HG02588 (cell line): Measurements from ENCODE around the gene SON.
A peak's percentile ranks its signal among the peaks of the same experiment; 100 is the strongest.
"Not testable (repeated sequence)": the region's sequence is repeated elsewhere in the genome, so short reads cannot be mapped to it uniquely, and the experiment has no call there.

Experiments used
- ATAC-seq: cut with Tn5 transposase; IDR thresholded peaks from one replicate; pipeline ENCODE4 v1.9.1; 2021; ENCODE audit warnings: mild to moderate bottlenecking, moderate library complexity; ENCODE audit not compliant: unreplicated experiment

SON gene

DNA sequence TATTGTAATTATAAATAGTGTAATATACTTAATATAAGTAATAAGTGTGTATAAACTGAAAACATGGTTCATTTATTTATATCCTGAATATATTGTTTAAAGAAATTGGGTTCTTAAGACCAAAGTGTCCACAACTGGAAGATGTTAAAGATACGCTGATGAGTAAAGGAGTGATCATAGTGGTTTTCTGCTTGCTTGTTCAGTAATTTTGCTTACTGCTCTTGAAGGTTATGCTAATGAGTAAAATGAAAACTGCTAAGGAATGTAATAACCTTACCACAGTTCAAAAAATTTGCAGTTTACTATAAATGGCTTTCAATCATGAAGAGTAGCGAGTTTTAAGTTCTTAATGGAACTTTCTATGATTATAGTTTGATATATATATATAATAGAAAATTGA is 23.7 kb downstream of the SON start:
- no peak for ATAC-seq

- no peak for ATAC-seq
Measured at GRCh38 chr21:33567914-33568313, 25.1 kb downstream of the SON start.

GRCh38 chr21:33568448-33568847 is 25.6 kb downstream of the SON start:
- ATAC-seq: no peak

DNA sequence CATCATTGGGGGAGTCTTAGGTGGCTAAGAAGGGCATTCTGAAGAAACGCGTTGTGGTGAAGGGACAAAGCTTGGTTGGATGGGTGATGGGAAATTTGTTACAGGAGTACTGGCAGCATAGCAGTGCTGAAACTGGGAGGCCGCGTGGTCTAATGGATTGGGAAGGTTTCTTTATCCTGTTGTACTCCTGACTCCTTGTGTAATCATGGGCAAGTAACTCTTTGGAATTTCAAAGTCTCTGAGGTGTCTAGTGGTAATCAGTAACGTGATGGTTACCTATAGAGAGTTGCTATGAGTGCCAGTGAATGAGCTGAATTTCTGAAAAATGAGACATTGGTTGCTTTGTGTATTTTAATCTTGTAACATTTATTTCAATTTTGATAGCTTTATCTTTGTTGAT is 27.2 kb downstream of the SON start:
- ATAC-seq: no peak

GRCh38 chr21:33572350-33572749 is 29.5 kb downstream of the SON start:
- no peak for ATAC-seq

- ATAC-seq: not testable (repeated sequence)
Measured at GRCh38 chr21:33576741-33577141, 33.9 kb downstream of the SON start.

DNA sequence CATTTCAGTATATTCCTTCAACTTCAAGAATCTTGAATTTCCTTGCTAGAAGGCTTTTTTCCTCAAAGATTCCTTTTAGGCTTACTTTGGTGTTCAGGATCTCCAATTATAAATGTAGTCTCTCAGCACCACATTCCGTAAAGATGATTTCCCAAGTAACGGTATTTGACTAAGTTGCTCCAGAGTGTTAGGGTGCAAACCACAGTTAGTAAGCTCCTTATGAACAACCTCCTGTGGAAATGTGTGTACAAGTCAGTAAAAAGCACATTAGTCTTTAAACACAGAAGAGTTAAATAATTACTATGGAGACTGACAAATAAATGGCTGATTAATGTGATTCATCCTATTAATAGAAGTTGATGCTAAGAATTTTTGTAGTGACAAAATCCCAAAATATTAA is 35.4 kb downstream of the SON start:
- no peak for ATAC-seq

GRCh38 chr21:33578959-33579542 is 36.2 kb downstream of the SON start:
- ATAC-seq: no peak

DNA sequence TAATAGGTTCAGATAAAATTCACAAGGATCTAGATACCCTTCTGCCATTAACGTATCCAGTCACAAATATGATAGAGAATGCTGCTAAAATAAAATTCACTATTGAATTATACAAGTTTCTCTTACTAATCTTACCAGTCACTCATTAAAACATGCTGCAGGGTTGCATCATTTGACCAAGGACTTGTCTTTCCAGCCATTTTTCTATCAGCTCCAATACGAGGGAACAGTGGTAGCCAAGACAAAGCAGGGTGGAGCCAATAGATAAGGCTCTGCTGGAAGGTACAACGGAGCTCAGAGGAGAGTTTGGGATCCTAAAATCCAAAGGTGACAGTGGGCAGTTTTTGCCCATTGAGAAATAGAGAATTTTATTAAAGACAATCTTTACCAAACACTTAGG is 41.6 kb downstream of the SON start:
- ATAC-seq: no peak

DNA sequence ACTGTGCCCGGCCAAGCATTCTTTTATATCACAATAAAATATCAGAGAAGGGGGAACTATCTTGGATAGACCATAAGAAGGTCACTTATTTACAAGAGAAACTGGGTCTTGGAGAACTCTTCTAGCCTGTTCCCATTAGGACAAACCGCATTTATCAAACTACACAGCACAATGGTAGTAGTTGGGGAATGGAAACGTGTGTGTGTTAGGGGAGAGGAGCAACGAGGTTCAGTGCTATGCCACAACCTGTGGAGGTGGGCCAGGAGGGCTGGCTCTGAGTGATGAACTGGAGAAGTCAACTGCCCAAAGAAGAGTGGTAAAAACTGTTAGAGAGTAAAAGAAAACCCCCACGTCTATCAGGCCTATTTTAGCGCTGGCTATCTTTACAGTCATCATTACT is 44.1 kb downstream of the SON start:
- ATAC-seq: no peak

GRCh38 chr21:33587792-33588484 is 45.1 kb downstream of the SON start:
- no peak for ATAC-seq

DNA sequence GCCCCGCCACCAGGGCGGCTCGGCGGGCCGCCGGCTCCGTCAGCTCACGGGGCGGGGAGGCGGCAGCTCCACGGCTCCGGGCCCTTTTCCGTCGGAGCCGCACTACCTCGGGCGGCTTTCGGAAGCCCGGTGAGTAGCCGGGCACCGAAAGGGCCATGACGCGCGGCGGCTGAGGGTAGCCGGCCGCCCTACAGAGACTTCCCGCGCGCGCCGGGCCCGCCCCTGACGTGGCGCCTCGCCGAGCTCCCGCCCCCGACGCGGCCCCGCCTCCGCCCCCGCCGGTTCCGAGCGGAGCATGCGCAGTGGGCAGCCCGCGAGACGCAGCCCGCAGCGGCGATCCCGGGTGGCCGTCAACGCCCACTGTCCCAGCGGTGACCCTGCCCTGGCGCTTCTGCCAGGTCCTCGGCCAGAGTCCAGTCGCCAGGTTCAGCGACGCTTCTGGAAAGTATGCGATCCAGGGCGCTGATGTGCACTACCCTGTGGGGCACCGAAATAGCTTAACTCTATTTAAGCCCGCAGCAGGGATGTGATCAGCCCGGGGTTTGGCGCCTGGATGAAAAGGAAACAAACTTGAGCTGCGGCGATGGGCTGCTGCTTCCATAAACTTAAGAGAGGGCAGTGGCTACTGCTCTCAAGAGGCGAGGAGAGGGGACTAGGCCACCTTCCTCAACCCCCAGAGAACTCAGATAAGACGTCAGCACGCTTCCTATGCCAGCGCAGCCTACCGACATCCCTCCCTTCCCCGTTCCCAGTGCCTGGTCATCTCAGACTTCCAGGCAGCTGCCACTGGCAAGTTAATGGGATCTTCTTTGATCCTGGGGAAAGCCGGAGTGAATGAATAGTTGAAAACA is 45.9 kb downstream of the SON start, which contains the start of gene DONSON:
DONSON (minus strand) TSS at position 200 of the 851 bp plus-strand sequence; CDS start at position 157, 43 bp downstream.
- peak; percentile 90 for ATAC-seq

DNA sequence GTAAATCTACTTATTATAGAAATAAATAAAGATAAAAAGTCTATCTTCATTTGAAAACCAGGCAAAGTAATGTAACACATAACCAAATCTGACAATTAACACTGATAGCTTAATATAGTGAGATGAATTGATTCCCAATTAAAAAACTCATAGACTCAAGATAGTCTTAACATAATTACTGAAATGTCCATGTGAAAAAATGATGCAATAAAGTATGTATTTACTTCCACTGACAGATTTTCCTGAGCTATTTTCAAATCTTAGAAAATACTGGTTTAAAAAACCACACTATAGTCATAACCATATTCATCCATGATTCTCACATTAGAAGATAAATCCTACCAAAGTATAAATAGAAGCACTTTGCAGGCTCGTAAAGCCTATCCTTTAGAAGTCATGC is 55.2 kb downstream of the SON start:
- ATAC-seq: no peak

- no peak for ATAC-seq
Measured at GRCh38 chr21:33608559-33608958, 65.7 kb downstream of the SON start.

DNA sequence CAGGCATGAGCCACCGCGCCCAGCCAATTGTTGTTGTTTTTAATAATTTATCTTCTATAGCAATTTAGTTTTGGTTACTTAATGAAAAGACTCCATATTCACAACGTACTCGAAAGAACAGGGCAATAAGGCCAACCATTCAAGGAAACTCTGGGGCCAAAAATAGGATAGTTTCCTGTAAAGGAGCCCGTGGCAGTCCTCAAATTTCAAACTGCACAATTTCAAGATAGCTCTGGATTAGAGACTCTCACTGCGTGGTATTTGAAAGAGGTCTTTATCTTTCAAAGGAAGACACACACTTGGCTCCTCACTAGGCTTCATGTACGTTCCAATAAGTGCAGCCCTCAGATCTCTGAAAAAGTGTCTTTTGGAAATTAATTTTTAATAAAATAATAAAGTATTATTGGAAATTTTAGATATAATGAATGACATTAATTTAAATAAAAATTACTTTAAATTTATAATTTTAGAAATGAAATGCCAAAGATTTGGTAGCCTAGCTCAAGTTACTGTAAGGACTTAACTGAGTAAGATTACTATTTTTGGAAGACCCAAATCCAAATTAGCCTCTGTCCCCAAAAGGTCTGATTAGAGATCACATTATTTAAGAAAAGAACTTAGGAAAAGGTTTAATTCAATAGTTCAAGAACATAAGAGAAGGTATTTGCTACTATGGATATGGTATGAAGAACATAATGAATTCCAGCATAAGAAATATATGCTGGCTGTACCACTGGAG is 68.3 kb downstream of the SON start:
- no peak for ATAC-seq

GRCh38 chr21:33617565-33617964 is 74.7 kb downstream of the SON start:
- ATAC-seq: not testable (repeated sequence)

DNA sequence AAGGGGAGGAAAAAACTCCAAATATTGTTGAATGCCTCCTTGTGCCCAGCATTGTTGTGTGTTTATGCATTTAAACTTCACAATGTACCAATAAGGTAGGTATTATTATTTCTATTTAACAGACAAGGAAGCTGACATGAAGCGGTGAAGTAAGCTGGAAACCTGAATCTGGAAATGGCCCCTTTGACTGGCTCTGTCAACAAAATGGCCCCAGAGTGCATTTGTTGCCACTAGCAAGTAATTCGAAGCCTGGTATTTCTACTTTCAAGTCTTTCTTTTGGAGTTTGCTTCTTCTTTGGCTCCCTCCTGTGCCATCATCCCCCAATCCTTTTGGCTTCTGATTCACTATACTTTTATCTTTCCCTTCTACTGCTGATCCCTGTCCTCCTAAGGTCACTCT is 75.6 kb downstream of the SON start:
- no peak for ATAC-seq

DNA sequence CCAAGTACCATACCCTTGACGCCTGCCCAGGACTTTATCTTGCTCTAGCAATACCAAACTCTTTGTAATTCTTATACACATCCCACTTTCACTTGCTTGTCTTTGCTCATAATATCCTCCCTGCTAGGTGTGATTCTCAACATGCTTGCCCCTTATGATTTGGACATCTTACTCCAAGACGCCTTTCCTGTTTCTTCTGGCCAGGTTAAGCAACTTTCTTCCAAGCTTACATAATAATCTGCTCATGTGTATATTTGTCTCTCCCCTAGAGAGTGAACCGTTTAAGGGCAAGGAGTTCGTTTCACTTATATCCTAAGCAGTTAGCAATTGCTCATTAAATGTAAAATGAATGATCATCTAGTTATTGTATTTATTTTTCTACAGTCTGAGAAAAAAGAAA is 76.9 kb downstream of the SON start:
- ATAC-seq: no peak

GRCh38 chr21:33622253-33622652 is 79.4 kb downstream of the SON start:
- no peak for ATAC-seq

GRCh38 chr21:33626151-33626550 is 83.3 kb downstream of the SON start:
- ATAC-seq: not testable (repeated sequence)
